ENCODE measurements around the gene GPR146. TPM values are rescaled to one million over a fixed set of nuclear protein-coding genes. Genes with fewer than 3 reads are reported as not detected.
"Not testable (repeated sequence)": the region's sequence is repeated elsewhere in the genome, so short reads cannot be mapped to it uniquely, and the experiment has no call there.

The GPR146 gene
- total RNA-seq, 6 experiments from 2014 or later: 13.3 to 45.3 (median 22.8) TPM

DNA sequence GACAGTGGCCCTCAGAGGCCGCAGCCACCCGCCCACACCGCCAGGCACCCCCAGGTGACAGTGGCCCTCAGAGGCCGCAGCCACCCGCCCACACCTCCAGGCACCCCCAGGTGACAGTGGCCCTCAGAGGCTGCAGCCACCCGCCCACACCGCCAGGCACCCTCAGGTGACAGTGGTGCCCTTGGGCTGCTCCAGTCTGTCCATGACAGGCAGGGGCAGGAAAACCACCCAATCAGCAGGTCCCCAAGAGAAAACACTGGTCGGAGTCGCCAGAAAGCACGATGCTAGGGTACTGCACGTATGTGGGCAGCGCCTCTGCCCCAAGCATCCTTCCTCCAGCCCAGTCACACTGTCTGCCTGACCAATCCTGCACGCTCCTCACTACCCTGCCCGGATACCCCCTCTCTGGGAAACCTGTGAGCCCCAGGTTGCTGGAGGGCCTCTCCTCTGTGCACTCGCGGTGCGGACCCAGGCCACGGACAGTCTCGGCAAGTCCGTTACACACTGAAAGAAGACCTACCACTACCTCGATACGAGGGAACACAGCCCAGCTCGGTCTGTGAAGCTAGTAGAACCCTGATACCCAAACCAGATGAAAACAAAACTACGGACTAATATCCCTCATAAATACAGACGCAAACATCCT lies 11.7 kb upstream of the GPR146 start:
- ATAC-seq: no peak
- intact Hi-C loops (cut with DNase I): no loop called here

GRCh38 chr7:1033546-1034145 lies 10.7 kb upstream of the GPR146 start:
- TF ChIP-seq, protein P1, sequence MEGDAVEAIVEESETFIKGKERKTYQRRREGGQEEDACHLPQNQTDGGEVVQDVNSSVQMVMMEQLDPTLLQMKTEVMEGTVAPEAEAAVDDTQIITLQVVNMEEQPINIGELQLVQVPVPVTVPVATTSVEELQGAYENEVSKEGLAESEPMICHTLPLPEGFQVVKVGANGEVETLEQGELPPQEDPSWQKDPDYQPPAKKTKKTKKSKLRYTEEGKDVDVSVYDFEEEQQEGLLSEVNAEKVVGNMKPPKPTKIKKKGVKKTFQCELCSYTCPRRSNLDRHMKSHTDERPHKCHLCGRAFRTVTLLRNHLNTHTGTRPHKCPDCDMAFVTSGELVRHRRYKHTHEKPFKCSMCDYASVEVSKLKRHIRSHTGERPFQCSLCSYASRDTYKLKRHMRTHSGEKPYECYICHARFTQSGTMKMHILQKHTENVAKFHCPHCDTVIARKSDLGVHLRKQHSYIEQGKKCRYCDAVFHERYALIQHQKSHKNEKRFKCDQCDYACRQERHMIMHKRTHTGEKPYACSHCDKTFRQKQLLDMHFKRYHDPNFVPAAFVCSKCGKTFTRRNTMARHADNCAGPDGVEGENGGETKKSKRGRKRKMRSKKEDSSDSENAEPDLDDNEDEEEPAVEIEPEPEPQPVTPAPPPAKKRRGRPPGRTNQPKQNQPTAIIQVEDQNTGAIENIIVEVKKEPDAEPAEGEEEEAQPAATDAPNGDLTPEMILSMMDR (IDR thresholded peaks at IDR 0.05): no peak
- TF ChIP-seq POLR2A (IDR thresholded peaks at IDR 0.05): no peak
- H3K4me1 ChIP-seq: peaks cover 0 to 7% (median 0%) of the 10 kb centered on the region in 4 donors
- no peaks in the 10 kb centered on the region for H3K36me3 ChIP-seq
- no peak for DNase-seq
- intact Hi-C loops (cut with DNase I): no loop called here
- H3K27me3 ChIP-seq: no peaks in the 10 kb centered on the region
- WGBS (ENCODE audit: insufficient coverage, low coverage, low lambda C conversion rate, missing lambda C conversion rate): 95% methylated on average over 14 of the region's 20 CpGs
- no peak for ATAC-seq
- no peaks in the 10 kb centered on the region for H3K9me3 ChIP-seq
- H3K4me3 ChIP-seq: no peak overlapping the region
- no peak overlapping the region for H3K27ac ChIP-seq

More for the DNA sequence above, 11.7 kb upstream of the GPR146 start:
- H3K4me1 ChIP-seq: peaks cover 0 to 7% (median 0%) of the 10 kb centered on the region in 4 donors
- H3K9me3 ChIP-seq: no peaks in the 10 kb centered on the region
- no peak overlapping the region for H3K27ac ChIP-seq
- WGBS (ENCODE audit: insufficient coverage, low coverage, low lambda C conversion rate, missing lambda C conversion rate): 95% methylated on average over 2 of the region's 25 CpGs
- TF ChIP-seq, protein P1 (IDR thresholded peaks at IDR 0.05): no peak
- no peak for TF ChIP-seq POLR2A (IDR thresholded peaks at IDR 0.05)
- H3K27me3 ChIP-seq: no peaks in the 10 kb centered on the region
- no peak for DNase-seq
- no peak overlapping the region for H3K4me3 ChIP-seq
- H3K36me3 ChIP-seq: no peaks in the 10 kb centered on the region

- ATAC-seq; DNase-seq; H3K9me3 ChIP-seq; H3K27me3 ChIP-seq; H3K36me3 ChIP-seq; H3K4me3 ChIP-seq; intact Hi-C loops (cut with DNase I); H3K27ac ChIP-seq; H3K4me1 ChIP-seq: not testable (repeated sequence)
- 100% methylated on average over 1 of the region's 1 CpG for whole genome bisulfite sequencing (ENCODE audit: insufficient coverage, low coverage, low lambda C conversion rate, missing lambda C conversion rate)
These were observed 9.6 kb upstream of the GPR146 start for GRCh38 chr7:1034769-1035168.

DNA sequence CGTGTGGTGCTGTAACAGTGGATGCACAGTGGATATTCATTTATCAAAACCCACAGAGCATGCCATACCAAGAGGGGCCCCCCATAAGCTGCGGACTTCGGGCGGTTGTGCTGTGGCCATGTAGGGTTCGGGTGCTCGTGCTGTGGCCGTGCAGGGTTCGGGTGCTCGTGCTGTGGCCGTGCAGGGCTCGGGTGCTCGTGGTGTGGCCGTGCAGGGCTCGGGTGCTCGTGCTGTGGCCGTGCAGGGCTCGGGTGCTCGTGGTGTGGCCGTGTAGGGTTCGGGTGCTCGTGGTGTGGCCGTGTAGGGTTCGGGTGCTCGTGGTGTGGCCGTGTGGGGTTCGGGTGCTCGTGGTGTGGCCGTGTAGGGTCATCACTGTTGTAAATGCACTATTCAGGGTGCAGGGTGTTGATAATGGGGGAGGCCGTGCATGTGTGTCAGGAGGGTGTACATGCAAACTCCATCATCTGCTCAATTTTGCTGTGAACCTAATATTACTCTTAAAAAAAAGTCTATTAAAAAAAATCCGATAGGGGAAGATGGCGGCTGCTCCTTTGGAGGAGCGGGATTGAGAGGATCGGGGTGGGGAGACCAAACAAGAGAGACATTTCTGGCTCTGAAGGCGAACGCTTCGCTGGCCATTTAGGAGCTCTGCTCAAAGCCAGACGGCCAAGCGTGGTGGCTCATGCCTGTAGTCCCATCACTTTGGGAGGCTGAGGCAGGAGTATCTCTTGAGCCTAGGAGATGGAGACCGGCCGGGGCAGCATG lies 8.0 kb upstream of the GPR146 start:
- ATAC-seq; H3K27ac ChIP-seq; DNase-seq; H3K36me3 ChIP-seq; H3K9me3 ChIP-seq; H3K4me1 ChIP-seq; intact Hi-C loops (cut with DNase I); H3K27me3 ChIP-seq; H3K4me3 ChIP-seq: not testable (repeated sequence)
- WGBS (ENCODE audit: insufficient coverage, low coverage, low lambda C conversion rate, missing lambda C conversion rate): 96% methylated on average over 16 of the region's 40 CpGs

DNA sequence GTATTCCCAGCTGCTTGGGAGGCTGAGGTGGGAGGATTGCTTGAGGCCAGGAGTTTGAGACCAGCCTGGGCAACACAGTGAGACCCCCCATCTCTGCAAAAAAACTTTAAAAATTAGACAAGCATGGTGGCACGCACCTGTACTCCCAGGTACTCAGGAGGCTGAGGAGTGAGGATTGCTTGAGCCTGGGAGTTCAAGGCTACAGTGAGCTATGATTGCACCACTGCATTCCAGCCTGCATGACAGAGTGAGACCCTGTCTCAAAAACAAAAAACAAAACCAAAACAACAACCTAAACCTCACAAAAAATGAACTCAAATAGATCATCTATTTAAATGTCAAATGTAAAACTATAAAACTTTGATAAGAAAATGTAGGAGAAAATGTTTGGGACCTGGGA lies 4.1 kb upstream of the GPR146 start:
- H3K27ac ChIP-seq; DNase-seq; H3K4me3 ChIP-seq; intact Hi-C loops (cut with DNase I); H3K36me3 ChIP-seq; ATAC-seq; H3K27me3 ChIP-seq; H3K9me3 ChIP-seq: not testable (repeated sequence)
- H3K4me1 ChIP-seq: peaks cover 0 to 18% (median 8%) of the 10 kb centered on the region in 4 donors
- whole genome bisulfite sequencing (ENCODE audit: insufficient coverage, low coverage, low lambda C conversion rate, missing lambda C conversion rate): 56% methylated on average over 1 of the region's 1 CpG

DNA sequence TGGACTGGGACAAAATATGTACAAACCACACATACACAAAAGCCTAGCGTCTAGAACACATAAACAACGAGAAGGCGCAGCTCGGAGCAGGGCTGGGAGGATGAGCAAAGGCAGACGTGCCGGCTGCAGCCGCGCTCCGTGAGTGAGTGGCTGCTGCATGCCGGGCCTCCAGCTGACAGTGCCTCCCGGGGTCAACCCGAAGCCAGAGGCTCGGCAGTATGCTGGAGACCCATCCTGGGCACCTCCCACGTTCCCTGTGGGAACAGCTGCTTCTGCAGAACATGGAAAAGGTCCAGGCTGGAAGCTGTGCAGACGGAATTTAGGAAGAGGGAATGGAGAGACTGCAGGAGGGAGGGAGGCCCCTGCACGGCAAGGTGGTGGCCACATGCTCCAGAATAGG lies 3.6 kb upstream of the GPR146 start:
- peaks cover 0 to 24% (median 9%) of the 10 kb centered on the region in 4 donors for H3K4me1 ChIP-seq
- ATAC-seq (no peak), DNase-seq (no peak)
- H3K9me3 ChIP-seq: no peaks in the 10 kb centered on the region
- H3K4me3 ChIP-seq: no peak overlapping the region
- intact Hi-C loops (cut with DNase I): no loop called here
- no peaks in the 10 kb centered on the region for H3K36me3 ChIP-seq
- TF ChIP-seq, protein P1 (IDR thresholded peaks at IDR 0.05): no peak
- TF ChIP-seq POLR2A (IDR thresholded peaks at IDR 0.05): no peak
- 80% methylated on average over 15 of the region's 16 CpGs for WGBS (ENCODE audit: insufficient coverage, low coverage, low lambda C conversion rate, missing lambda C conversion rate)
- H3K27me3 ChIP-seq: no peaks in the 10 kb centered on the region
- no peak overlapping the region for H3K27ac ChIP-seq

All from right lobe of liver (tissue), 6 donors.